NCI-H2029 treated with DMSO at 0.1 percent for 48 hours (cell line): Measurements from ENCODE around the gene WDR75.
"Not testable (repeated sequence)": the region's sequence is repeated elsewhere in the genome, so short reads cannot be mapped to it uniquely, and the experiment has no call there.

ENCODE experiments used
- DNase-seq: peaks from one replicate; lab custom pipeline; 2025; lab: John Stamatoyannopoulos, UW

Gene WDR75

GRCh38 chr2:189441709-189442074 is 418 bp downstream of the WDR75 start:
- no peak for DNase-seq

GRCh38 chr2:189442468-189442867 is 1.2 kb downstream of the WDR75 start:
- no peak for DNase-seq

GRCh38 chr2:189444322-189444721 is 3.0 kb downstream of the WDR75 start:
- DNase-seq = no peak

GRCh38 chr2:189446780-189447179 is 5.5 kb downstream of the WDR75 start:
- DNase-seq = no peak

- DNase-seq = no peak
Measured at GRCh38 chr2:189454009-189454408, 12.7 kb downstream of the WDR75 start.

- no peak for DNase-seq
Measured at GRCh38 chr2:189465076-189465475, 23.8 kb downstream of the WDR75 start.

GRCh38 chr2:189465478-189465877 is 24.2 kb downstream of the WDR75 start:
- no peak for DNase-seq

- DNase-seq = no peak
Measured at GRCh38 chr2:189466046-189466445, 24.8 kb downstream of the WDR75 start.

- DNase-seq = no peak
Measured at GRCh38 chr2:189466656-189467055, 25.4 kb downstream of the WDR75 start.

GRCh38 chr2:189467160-189467559 is 25.9 kb downstream of the WDR75 start:
- DNase-seq = no peak

- DNase-seq = no peak
Measured at GRCh38 chr2:189467593-189467992, 26.3 kb downstream of the WDR75 start.

- DNase-seq = no peak
Measured at GRCh38 chr2:189474526-189474925, 33.3 kb downstream of the WDR75 start.

GRCh38 chr2:189477756-189478155 is 36.5 kb downstream of the WDR75 start:
- DNase-seq = no peak

GRCh38 chr2:189478289-189478688 is 37.0 kb downstream of the WDR75 start:
- not testable (repeated sequence) for DNase-seq

- no peak for DNase-seq
Measured at GRCh38 chr2:189481071-189481470, 39.8 kb downstream of the WDR75 start.

GRCh38 chr2:189483571-189483970 is 42.3 kb downstream of the WDR75 start:
- no peak for DNase-seq

- no peak for DNase-seq
Measured at GRCh38 chr2:189483980-189484740, 42.9 kb downstream of the WDR75 start.

- DNase-seq = no peak
Measured at GRCh38 chr2:189485146-189485545, 43.9 kb downstream of the WDR75 start.

GRCh38 chr2:189486237-189486770 is 45.0 kb downstream of the WDR75 start:
- DNase-seq = no peak

- no peak for DNase-seq
Measured at GRCh38 chr2:189487283-189488007, 46.2 kb downstream of the WDR75 start.

- no peak for DNase-seq
Measured at GRCh38 chr2:189488008-189488310, 46.7 kb downstream of the WDR75 start.

- DNase-seq = no peak
Measured at GRCh38 chr2:189492451-189492850, 51.2 kb downstream of the WDR75 start.

- DNase-seq = no peak
Measured at GRCh38 chr2:189498205-189498604, 56.9 kb downstream of the WDR75 start.

GRCh38 chr2:189499137-189499536 is 57.9 kb downstream of the WDR75 start:
- no peak for DNase-seq
